Adipose tissue (tissue), 3 donors: ENCODE measurements around the gene TRIP12. TPM values are rescaled to one million over a fixed set of nuclear protein-coding genes. Genes with fewer than 3 reads are reported as not detected.
"Not testable (repeated sequence)": the region's sequence is repeated elsewhere in the genome, so short reads cannot be mapped to it uniquely, and the experiment has no call there.

Experiments
- H3K27ac ChIP-seq: one replicate; pipeline ENCODE4 v1.5.1; 2013; ENCODE audit warnings: low read depth, low read length
- WGBS, 3 donors: extraction: QIAGEN DNeasy Blood & Tissue Kit; methylation state at CpG; one replicate each; pipeline ENCODE4 v1.1.7; 2013; 5-methylcytosine and 5-hydroxymethylcytosine counted together
- polyA plus RNA-seq, 3 donors: library from polyadenylated mRNA; stranded (reverse); fragments of 200-250 nt; gene quantifications; one replicate each; pipeline ENCODE4 v1.2.3, GENCODE V29; 2013
- donor health status: healthy with polysubstance abuse.
- donor health status: Bipolar disorder and iron deficiency.
- donor health status: healthy.

The TRIP12 gene
- polyA plus RNA-seq, 3 donors, result 17.8 to 41.2 (median 32.8) TPM

DNA sequence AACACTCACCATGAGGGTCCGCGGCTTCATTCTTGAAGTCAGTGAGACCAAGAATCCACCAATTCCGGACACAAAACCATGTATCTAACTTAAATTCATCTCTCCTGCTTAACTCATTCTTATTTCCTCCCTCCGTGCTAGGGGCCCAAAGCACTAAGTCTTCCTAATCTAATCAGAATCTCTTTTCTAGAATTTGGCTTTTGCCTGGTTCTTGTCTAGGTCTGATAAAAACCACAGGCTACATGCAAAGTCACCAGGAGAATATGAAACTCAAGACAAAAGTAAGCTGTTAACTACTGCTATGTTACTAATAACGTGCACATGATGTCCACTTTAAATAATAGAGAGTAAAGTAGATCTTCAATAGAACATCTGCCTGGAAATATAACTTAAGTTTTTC lies 69.9 kb downstream of the TRIP12 start:
- WGBS, 3 donors, result 87 to 92% (median 88%) methylated on average over 5 of the region's 5 CpGs
- no peak overlapping the region for H3K27ac ChIP-seq

DNA sequence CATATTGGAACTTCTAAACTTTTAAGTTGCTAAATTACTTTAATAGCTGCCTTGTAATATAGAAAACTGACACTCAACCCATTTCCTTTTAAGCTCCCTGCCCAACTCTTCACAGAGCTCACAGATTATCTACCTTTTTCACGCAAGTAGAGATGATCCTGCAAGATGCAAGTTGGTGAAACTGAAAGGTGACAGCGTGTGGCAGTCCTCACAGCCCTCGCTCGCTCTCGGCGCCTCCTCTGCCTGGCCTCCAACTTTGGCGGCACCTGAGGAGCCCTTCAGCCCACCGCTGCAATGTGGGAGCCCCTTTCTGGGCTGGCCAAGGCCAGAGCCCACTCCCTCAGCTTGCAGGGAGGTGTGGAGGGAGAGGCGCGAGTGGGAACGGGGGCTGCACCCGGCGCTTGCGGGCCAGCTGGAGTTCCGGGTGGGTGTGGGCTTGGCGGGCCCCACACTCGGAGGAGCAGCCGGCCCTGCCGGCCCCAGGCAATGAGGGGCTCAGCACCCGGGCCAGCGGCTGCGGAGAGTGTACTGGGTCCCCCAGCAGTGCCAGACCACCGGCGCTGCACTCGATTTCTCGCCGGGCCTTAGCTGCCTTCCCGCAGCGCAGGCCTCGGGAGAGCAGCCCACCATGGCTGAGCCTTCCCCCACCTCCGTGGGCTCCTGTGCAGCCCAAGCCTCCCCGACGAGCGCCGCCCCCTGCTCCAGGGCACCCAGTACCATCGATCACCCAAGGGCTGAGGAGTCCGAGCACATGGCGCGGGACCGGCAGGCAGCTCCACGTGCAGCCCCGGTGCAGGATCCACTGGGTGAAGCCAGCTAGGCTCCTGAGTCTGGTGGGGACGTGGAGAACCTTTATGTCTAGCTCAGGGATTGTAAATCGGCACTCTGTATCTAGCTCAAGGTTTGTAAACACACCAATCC lies 71.2 kb downstream of the TRIP12 start:
- WGBS, 3 donors, result 97 to 98% (median 97%) methylated on average over 42 to 44 of the region's 44 CpGs
- H3K27ac ChIP-seq, result not testable (repeated sequence)

DNA sequence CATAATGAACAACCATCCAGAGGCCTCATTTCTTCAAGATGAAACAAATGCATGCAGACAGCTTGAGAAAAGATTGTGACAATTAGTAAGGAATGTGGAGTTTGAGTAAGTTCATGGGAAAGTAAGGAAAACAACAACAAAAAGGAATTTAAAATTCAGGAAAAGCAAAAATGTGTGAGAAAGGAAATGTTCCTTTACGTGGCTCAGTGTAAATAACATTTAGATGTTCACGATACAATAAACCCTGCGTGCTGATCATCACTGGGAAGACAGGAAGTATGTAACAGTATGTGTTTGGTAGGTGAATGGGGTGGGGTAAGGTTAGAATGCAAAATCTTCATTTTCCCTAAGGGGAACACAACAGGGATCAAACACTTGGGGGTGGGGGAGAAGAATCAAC lies 72.7 kb downstream of the TRIP12 start:
- 72 to 90% (median 77%) methylated on average over 3 of the region's 3 CpGs for WGBS, 3 donors
- no peak overlapping the region for H3K27ac ChIP-seq

DNA sequence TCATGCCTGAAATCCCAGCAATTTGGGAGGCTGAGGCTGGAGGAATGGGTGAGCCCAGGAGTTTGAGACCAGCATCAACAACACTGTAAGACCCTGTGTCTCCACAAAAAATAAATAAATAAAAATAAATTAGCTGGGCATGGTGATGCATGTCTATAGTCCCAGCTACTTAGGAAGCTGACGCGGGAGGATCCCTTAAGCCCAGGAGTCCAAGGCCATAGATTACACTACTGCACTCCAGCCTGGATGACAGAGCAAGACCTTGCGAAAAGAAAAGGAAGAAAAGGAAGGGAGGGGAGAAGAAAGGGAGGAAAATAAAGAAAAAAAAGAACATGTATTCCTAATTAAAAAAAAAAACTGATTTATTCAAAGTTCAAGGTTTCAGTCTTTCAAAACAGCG lies 78.2 kb downstream of the TRIP12 start:
- H3K27ac ChIP-seq, result no peak overlapping the region
- 95 to 98% (median 97%) methylated on average over 4 of the region's 4 CpGs for WGBS, 3 donors

DNA sequence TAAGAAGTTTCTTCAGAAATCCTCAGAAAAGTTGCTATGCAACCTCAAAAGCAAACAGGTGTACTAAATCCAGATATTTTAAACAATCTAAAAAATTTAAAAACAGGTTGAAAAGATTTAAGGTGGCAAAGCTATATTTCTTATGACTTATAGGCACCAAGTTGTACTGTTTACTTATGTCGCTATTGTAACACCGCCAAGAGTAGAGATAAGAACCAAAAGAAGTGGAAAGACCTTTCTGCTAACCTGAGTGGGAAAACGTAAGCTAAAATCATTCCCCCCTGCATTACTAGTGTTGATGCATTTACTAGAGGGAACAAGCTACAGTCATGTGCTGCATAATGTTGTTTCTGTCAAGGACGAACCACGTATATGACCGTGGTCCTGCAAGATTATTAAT lies 83.1 kb downstream of the TRIP12 start:
- 43 to 78% (median 72%) methylated on average over 6 of the region's 6 CpGs for WGBS, 3 donors
- H3K27ac ChIP-seq, result no peak overlapping the region

DNA sequence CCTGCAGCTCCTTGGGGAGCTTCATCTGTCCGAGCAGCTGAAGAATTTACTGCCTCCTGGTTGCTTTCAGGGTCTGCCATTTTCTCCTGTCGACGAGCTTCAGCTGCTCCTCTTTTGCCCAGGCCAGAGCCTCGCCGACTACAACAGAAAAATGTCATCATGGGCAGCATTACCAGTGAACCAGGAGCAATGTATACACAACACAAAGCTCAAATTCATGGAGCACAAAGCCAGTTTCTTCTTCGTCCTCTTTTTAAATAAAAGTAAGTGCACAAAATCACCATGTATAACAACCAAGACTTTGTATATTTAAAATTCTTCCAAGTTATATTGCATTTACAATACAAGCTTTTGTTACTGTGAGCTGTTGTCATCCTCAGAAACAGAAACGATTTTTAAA lies 85.0 kb downstream of the TRIP12 start:
- 85 to 94% (median 89%) methylated on average over 7 of the region's 7 CpGs for WGBS, 3 donors
- H3K27ac ChIP-seq, result no peak overlapping the region

DNA sequence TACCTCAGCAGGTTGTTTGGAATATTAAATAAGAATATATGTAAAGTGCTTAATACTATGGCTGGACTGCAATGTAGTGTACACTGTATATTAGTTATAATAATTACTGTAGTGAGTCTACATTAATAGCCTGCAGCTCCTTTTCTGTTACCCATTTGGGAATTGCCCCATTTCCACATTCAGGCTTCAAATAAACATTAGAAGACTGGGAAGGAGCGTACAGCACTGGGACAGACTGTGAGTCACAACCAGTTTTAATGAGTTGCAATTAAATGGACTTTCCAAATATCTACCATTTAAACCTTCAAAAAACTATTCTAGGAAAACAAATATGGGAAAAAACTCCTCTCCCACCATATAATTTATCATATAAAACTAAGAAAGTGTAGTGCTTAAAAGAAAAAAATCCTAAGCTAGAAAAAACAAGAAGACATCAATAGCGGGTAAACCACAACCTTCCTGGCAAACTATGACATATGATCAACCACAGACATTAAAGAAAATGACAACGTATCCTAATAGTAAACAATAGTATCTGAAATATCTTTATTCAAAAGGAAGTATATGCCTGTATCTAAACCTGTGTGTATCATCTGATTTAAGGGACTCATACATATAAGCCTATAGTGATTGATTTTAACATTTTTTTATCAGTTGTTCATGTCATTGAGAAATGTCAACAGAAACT lies 86.1 kb downstream of the TRIP12 start:
- WGBS, 3 donors, result 50 to 86% (median 57%) methylated on average over 3 of the region's 3 CpGs

DNA sequence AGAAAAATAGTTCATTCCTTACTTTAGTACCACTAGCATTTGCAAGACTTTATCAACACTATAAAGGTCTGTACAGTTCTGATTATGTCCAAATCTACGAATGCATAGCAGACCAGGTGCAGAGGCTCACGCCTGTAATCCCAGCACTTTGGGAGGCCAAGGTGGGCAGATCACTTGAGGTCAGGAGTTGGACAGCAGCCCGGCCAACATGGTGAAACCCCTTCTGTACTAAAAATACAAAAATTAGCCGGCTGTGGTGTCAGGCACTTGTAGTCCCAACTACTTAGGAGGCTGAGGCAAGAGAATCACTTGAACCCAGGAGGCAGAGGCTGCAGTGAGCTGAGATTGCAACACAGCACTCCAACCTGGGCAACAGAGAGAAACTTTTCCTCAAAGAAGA lies 87.4 kb downstream of the TRIP12 start:
- WGBS, 3 donors, result 65 to 89% (median 86%) methylated on average over 4 of the region's 4 CpGs
- not testable (repeated sequence) for H3K27ac ChIP-seq

More for the DNA sequence above, 86.1 kb downstream of the TRIP12 start:
- no peak overlapping the region for H3K27ac ChIP-seq

DNA sequence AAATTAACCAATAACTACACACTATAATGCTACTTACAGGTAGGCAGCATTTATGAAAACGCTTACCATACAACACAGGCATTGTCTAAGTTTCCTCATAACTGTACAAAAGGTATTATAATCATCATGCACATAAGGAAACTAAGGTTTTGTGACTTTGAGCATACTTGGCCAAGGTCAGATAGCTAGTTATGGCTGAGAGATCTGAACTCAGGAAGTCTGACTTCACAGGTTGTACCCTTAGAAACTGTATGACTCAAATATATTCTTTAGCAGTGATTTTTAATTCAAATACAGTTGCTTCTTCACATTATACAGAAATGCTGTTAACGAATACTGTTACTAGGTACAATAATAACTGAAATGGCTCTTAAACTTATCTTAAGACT lies 89.3 kb downstream of the TRIP12 start:
- no peak overlapping the region for H3K27ac ChIP-seq
- 68 to 73% (median 69%) methylated on average over 2 of the region's 2 CpGs for whole genome bisulfite sequencing, 3 donors

DNA sequence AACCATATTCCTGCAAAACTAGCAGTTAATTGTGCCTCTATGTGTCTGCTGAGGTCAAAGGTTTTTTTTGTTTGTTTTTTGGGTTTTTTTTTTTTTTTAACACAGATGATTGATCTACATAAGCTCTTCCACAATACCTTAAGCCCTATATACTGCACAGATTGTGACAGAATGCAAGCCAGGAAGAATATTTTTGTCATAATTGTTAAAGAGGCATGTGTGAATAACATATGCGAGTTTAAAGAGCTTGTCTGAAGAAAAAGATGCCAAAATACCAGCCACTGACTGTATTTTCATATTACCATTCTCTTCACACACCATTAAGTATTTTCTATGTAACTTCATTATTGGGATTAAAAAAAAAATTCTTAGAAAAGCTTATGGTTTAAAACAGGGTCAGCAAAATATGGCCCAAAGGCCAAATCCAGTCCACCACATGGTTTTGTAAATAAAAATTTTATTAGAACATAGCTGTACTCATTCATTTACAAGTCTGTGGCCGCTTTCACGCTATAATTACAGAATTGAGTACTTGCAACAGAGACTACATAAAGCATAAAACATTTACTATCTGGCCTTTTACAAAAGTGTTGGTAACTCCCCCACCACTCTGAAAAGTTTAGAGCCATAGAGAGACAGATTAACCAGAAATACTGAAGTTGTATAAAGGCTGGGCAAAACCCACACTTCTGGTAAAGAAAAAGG lies 89.9 kb downstream of the TRIP12 start:
- WGBS, 3 donors, result 93 to 95% (median 95%) methylated on average over 3 of the region's 3 CpGs

DNA sequence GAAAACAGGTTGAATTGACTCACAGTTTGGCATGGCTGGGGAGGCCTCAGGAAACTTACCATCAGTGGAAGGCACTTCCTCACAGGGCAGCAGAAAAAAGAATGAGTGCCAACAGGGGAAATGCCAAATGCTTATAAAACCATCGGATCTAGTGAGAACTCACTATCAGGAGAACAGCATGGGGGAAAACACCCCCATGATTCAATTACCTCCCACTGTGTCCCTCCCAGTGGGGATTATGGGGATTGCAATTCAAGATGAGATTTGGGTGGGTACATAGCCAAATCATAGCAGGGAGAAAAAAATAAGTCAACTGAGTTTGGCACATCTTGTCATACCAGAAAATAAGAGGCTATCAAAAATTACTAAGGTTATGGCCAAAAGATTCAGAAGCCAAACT lies 96.3 kb downstream of the TRIP12 start:
- WGBS, 3 donors, result 76 to 81% (median 79%) methylated on average over 1 of the region's 1 CpG
- no peak overlapping the region for H3K27ac ChIP-seq

More for the DNA sequence above, 89.9 kb downstream of the TRIP12 start:
- no peak overlapping the region for H3K27ac ChIP-seq

DNA sequence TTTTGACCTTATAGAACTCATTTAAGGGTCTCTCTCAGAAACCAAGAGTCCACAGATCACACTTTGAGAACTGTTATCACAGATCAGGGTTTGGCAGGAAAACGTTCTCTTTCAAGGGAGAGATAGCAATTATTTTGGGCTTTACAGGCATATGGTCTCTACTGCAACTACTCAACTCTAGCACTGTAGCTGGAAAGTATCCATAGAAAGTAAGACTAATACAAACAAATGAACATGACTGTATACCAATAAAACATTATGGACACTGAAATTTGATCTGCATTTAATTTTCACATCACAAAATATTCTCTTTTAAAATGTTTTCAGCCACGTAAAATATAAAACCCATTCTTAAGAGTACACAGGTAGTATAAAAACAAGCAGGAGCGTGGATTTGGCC lies 100.5 kb downstream of the TRIP12 start:
- H3K27ac ChIP-seq, result no peak overlapping the region
- WGBS, 3 donors, result 78 to 93% (median 92%) methylated on average over 3 of the region's 3 CpGs

DNA sequence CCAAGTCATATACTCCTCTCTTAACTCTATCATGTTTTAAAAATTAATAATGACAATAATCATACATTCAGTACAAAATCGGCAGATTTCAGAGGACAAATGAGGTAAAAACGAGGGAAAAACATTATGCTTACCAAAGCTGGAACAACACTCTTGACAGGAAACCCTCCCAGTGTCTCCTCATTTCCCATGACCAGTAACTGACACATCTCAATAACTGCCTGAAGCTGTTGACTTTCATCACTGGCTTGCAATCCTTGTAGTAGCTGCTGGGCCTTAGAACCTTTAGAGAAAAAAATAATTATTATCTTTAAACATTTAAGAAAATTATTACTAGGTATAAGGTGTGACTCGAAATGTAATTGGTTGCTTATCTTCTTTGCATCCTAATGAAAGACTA lies 103.6 kb downstream of the TRIP12 start:
- WGBS, 3 donors, result 75 to 86% (median 75%) methylated on average over 3 of the region's 3 CpGs
- H3K27ac ChIP-seq, result no peak overlapping the region

DNA sequence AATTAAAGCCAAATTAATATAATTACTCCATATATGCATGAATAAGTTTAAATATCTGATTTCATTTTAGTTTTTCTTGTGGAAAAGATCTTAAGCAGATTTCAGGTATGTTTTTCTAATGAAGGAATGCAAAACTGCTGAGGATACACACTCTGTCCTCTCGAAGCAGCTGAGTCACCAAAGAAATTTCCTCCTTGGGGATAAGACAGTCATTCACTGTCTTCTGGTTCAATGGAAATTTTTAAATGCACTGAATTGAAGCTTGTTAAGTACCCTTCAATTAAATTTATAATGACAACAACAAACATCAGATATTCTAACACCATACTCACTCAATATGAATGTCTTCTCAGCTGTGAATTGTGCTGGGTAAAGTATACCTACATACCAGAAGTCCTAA lies 106.0 kb downstream of the TRIP12 start:
- H3K27ac ChIP-seq, result no peak overlapping the region
- 48 to 88% (median 53%) methylated on average over 1 of the region's 1 CpG for WGBS, 3 donors

DNA sequence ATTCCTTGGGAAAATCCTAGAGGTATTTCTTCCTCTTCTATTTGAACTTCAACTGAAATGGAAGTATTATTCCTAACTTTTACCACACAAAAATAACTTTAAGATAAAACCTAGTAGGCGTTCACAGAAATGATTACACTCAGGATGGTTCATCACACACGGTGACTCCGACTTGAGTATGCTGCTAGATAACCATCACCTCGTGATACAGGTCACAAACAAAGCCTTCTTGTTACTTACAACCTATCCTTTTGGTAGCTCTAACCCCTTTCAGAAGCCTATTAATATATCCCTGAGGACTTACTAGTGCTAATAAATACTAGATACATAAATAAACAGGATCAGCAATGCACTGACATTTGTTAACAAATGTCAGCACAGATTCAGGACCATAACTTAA lies 106.5 kb downstream of the TRIP12 start:
- H3K27ac ChIP-seq, result no peak overlapping the region
- 79 to 90% (median 84%) methylated on average over 4 of the region's 4 CpGs for WGBS, 3 donors

DNA sequence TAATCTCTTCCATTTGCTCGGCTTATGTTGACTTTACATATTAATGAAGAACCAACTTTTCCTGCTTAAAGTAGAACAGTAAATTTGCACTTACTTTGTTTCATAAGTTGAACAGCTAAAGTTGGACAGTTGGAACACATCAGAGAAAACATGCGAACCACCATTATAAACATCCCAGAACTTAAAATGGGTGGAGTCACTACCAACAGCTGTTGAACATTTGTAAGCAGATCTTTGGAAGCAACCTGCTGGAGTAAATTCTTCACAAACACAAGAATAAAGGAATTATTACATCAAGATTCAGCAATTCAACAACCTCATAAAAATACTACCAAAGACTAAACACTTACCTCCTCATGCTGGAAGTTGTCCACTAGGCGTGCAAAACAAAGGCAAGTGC lies 111.0 kb downstream of the TRIP12 start:
- no peak overlapping the region for H3K27ac ChIP-seq
- WGBS, 3 donors, result 82 to 90% (median 90%) methylated on average over 3 of the region's 3 CpGs

DNA sequence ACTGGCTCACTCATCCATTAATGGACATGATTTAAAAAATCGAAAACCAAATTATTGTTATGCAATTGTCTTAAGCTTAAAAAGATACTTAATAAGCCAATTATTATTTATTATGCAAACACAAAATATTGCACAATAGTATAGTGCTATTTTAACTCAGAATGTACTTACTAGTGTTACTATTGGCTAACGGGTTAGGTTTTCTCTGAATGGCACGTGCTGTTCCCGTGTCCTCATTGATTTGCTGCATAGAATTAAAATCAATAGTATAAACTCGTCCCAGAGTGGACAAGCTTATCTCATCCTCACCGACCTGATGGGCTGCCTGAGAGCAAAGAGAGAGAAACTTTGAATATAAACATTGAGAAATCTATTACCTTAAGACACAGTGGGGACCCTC lies 116.2 kb downstream of the TRIP12 start:
- 58 to 91% (median 90%) methylated on average over 6 of the region's 6 CpGs for WGBS, 3 donors

DNA sequence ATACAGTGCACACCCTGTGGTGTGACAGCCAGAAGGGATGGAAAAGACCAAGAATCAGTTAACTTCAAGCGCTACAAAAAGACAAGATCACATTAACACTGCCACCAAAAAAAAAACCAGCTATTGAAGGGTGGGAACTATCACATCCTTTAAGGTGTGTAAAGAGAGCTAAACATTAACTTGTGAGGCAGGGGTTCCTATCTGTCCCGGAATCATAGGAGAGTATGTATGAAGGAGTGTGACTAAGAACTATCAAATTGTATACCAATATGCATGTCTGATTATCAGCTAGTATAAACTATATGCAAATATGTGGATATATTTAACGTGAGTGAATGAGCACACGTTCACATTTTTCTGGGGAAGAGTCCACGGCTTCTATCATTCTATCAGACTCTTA lies 119.0 kb downstream of the TRIP12 start:
- WGBS, 3 donors, result 42 to 72% (median 69%) methylated on average over 5 of the region's 5 CpGs
- H3K27ac ChIP-seq, result no peak overlapping the region

More for the DNA sequence above, 116.2 kb downstream of the TRIP12 start:
- H3K27ac ChIP-seq, result no peak overlapping the region
